ENCODE results near the gene HDAC7.
"Not testable (repeated sequence)": the region's sequence is repeated elsewhere in the genome, so short reads cannot be mapped to it uniquely, and the experiment has no call there.

Gene HDAC7

DNA sequence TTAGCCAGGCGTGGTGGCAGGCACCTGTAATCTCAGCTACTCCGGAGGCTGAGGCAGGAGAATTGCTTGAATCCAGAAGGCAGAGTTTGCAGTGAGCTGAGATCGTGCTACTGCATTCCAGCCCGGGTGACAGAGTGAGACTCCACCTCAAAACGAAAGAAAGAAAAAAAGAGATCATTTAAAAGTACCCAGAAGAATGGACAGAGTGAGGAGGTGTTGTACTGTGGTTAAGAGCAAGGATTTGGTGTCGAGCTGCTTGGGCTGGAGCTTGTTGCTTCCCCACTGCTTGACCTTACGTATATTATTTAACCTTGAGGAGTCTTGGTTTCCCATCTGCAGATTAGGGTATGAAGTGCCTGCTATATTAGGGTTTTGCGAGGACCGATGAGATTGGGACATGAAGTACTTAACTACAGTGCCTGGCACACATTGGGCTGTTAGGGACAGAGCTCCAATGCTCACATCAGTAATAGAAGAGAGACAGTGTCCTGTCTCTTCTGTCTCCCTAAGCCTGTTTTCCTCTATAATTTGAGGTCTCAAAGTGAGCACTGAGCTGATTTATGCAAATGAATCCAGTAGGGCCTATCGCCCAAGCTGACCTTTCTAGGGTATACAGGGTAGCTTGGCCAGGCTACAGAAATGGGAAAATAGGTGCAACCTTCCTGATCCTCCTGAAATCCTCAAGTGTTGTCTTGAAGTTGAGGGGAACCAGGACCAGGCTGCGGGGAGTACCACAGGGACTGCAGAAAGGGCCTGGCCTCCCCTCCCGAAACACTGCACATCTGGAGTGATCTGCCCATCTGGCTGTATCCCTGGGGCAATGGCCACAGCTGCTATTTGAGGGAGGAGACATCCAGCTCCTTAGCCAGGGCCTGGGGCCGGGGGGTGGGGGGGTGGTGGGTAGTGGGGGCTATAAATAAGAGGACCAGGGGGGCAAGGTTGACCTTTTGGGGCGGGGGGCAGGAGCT, 8.6 kb upstream of the HDAC7 start:
- no peak for FAIRE-seq

DNA sequence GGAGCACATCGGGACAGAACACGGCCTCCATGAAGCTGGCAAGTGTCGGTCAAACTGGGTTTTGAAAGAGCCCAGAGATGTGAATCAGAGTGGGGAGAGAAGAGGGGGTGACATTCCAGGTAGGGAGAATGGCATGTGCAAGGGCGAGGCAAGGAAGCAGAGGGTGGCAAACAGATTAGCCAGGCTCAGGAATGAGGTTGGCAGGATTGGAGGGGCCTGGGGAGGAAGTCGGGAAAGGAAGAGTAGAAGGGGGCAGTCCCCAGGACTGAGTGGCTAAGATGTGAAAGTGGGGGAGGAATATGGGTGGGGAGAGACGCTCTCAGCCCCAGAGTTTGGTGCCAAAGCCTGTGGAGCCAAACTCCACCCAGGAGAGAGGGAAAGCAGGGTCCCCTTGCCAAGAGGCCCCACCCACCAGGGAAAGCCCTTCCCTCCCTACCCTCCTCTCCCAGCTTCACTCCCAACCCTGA, 5.5 kb upstream of the HDAC7 start:
- no peak for FAIRE-seq

DNA sequence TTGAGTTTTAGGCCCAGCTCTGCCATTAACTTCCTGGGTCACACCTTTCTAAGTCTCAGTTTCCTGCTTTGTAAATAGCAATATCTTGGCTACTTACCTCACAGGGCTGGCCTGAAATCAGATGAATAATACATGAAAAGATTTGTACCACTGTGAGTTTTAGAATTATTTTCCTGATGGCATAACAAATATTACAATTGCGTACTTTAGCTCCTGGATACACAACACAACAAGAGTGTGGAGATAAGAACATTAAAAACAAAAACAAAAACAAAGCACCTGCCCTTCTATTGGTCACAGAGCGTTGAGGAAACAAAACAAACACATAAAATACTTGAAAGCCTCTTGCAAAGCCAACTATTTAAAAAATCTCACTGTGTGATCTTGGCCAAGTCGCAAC, 4.9 kb upstream of the HDAC7 start:
- FAIRE-seq, result no peak

DNA sequence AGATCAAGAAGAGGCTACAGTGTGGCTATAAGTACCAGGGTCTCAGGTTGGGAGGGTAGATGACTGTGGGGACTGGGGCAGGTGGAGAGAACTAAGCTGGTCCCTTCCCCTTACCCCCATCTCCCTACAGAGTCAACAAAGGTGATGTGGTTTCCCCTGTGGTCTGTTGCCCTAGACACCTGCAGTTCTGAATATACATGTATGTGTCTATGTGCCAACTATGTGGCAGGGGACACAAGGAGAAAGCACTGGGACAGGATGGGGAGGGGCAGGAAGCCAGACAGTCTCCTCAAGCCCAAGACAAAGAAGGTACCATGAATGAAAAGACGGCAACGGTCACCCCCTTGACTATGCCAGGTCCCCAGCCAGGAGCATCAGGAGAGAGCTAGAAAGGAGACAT, 4.5 kb upstream of the HDAC7 start:
- no peak for FAIRE-seq

DNA sequence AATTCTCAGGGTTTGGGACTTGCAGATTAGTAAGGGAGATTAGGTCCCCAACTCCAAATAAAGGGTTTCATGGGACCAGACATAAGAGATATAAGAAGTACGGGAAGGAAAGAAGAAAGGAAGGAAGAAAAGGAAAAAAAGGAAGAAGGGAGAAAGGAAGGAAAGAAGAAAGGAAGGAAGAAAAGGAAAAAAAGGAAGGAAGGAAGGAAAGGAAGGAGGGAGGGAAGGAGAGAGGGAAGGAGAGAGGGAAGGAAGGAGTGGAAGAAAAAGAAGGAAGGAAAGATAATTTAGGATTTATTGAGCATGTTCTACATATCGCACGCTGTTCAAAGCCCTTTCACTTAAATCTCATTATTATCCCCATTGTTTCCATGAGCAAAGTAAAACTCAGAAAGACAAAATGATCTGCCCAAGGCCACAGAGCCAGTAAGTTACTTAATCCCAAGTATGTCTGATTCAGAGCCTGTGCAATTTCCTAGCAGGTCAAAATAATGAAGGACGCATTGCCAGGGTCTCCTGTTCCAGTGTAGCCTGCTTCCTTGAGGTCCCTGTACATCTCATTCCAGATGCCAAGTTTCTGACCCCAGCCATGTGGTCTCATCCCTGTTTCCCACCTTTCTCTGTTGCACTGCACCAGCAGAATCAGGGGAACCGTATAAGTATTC, 3.9 kb upstream of the HDAC7 start:
- no peak for FAIRE-seq

DNA sequence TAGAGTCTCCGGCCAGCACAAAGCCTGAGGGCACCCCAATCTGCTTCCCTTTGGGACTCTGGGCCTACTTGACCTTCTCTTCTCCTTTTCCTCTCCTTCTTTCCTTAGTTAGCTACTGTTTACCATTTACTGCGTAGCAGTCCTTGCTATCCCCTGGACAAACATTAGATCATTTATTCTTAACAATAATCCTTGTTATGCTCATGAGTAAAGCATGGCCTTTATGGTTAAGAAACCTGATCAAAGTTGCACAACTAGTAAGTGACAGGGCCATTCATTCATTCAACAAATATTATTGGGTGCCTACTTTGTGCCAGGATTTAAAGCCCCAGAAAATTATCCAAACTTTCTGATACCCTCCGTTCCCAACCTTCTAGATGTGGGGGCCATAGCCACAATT, 3.2 kb upstream of the HDAC7 start:
- FAIRE-seq, result no peak

DNA sequence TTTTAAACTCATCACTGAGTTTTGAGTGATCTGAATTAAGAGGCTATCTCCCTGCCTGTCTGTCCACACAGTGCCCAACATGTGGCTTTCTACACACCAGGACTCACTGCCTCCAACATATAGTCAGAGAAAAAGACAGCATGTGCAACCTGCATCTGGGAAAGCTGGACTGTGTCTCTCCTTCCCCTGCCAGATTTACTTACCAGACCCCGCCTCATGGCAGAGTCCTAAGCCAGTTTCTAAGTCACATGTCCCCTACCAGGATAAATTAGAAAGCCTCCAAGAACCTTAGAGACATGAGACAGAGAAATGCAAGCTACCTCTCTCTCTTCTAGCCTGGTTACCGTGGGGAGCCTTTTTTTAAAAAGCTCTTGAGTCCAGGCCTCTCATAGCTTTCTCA, 2.7 kb upstream of the HDAC7 start:
- FAIRE-seq, result no peak

DNA sequence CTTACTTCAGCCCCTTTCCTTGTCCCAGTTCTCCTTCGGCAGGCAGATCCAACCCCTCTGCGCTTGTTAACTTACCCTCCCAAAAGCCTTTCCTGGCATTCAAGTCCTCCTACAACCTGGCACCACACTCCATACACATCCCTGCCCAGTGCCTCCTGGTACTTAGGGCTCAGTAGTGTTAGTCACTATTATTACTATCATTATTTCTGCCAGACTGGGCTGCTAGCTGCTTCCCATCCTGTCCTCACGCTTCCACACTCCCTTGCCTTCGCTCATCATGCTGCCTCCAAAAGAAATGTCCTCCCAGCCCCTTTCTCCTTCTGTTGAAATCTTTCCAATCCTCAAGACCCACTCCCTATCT, 1.6 kb upstream of the HDAC7 start:
- FAIRE-seq, result no peak

DNA sequence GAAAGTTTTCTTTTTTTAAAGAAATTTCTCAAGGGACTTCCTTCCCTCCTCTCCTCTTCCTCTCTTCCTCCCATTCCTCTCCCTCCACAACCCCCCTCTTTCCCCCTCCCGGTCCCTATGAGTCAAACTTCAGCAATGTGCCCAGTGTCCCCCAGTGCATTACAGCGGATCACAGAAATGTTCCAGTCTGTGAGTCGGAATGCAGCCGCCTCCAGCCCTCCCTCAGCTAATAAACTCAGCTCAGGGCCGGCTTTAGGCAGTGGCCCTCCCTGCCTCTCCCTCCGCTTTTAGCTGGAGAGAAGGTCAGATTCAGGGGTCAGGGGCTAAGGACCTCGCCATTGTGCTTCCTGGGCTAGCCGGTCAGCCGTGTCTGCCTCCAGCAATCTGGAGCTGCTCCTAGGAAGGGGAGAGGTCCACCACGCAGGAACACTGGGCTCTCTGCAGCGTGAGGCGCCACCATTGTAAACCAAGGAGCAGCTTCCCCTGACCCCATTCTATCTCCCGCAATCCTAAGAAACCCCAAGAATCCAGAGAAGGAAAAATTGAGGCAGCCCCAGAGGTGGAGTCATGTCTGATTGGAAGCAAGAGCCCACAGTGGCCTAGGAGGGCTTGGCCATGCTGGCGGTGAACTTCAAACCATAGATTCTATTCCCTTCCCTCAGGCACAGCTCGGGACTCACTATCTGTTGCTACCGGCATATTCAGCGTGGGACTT, 1.1 kb upstream of the HDAC7 start:
- FAIRE-seq, result no peak

DNA sequence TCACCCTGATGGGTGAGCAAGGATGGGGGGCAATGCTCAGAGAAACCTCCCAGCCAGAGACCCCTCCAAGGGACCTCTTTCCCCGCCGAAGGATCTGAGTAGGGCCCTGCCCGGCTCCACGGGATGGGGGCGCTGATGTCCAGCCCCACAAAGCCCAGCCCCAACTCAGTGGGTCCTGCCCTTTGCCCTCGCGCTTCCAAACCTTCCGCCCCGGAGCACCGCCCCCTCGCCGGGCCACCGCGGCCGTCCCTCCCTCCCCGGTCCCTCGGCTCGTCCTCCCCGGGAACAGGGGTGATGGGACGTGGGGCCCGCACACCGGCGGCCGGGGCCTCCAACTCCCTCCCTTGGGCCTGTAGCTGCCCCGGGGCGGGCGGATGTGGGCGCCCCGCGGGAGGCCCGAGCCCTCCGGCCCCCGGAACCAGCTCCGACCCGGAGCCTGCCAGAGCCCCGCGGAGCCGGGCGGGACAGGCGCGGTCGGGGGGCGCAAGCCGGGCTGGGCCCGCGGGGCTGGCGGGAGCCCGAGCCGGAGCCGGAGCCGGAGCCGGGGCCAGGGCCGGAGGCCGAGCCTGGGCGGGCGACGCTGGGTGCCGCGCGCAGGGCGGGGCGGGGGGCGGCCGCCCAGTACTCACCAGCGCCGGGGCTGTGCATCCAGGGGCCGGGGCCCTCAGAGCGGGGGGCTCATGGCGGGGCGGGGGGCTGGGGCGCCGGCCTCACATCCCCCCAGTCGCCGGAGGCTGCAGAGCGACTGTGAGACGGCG, 386 bp downstream of the HDAC7 start:
- FAIRE-seq, result no peak

DNA sequence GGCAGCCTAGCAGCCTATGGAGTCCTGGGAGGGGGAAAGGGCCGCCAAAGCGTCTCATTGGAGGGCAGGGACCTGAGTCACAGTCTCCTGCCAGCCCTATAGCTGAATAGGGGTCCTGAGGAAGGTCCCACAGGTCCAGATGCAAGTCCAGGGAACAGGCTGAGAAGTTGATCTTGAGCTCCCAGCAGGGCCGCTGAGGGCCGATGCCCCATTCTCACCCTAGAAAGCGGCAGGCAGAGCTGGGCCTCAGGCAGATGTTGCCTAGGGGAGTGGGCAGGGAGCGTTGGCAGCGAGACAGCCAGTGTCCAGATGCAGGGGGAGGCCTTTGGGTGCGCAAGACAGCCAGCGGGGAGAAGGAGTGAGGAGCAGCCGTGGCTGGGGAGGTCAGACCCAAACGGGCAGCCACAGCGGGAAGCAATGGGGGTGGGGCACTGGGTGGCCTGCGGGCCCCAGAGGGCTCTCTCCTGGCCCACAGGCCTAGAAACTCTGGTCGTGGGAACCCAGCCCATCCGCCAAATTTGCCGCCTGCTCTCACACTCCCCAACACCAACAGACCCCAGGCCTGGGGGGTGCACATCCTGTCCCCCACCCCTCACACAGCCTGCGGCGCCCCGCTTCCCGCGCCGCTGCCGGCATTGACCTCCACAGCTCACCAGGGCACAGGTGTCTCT, 1.1 kb downstream of the HDAC7 start:
- no peak for FAIRE-seq

DNA sequence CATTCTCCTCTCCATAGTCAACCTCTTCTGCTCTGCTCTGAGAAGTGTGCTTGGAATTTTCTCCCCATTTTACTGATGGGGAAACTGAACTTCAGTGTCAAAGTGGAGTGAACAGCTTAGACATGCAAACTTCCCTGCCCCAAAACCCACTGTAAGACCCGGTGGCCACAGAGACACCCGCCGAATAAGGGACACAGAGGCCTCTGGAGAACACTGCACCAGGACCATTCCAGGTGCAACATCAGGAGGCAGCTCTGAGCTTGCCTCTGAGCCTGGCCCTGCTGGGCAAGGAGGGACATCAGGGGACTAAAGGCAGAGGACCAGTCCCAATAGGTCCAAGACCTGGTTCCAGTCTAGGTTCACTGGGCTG, 1.7 kb downstream of the HDAC7 start:
- FAIRE-seq, result no peak

DNA sequence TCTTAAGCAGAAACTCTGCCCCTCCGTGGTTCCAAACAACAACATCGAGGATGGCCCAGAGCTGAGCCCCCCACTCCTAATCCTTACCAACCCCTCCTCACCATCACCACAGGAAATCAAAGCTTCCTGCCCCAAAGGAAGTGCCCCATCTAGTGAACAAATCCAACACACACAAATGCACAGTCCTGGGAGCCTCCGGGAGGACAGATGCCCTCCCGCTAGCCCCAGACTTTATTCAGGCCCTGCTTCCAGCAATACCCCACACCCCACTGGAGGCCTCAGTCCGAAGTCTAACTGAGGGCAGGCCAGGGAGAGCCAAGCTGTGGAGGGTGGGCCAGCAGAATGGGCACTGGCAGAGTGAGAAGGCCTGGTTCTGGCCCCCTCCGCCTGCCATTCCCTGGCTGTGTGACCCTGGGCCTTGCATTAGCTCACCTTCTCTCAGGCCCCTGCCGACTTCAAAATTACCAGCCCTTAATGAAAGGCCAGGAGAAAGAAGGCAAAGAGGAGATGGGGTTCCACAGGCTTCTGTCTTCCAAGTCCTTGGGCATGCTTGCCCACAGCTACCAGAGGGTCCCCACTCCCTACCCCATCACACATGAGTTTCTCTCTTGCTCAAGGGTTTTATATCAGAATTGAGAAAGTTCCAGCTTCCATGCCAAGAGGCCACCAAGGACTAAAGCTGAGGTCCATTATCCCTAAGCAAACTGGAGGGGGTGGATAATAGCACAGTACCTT, 2.3 kb downstream of the HDAC7 start:
- FAIRE-seq, result no peak

DNA sequence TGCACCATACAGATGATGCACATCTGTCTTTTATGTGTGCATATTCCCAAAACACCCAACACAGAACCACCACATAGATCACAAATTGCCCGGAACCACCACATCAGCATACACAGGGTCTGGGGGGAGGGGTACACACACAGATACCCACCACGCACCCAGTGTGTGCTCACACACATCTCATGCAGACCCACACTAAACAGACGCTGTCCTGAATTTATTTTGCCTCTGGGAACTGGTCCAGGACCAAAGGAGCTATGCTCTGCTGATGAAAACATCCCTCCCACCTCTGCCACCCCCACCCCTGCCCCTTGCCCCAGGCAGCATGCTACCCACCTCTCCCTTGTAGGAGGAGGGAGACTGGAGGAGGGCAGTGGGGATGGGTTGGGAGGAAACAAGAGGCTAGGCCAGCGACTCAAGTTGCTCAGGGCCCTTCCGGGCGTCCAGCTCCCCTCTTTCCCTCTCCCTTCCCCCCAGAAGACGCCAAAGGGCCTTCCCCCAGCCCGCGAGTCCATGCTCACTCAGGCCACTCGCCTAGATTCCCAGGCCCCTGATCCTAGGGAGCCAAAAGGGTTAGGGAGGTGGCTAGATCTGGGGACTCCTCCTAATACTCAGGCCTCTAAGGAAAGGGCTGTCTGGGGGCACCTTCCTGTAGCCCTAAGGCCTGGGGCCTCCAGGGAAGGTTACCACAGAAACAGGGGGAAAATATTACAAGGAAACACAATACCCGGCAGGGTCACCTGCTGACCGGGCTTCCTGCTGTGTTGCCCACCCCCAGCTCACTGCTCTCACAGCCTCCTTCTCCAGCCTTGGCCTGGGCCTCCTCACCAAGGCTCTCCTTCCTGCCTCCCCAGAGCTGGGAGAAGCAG, 3.1 kb downstream of the HDAC7 start:
- no peak for FAIRE-seq

DNA sequence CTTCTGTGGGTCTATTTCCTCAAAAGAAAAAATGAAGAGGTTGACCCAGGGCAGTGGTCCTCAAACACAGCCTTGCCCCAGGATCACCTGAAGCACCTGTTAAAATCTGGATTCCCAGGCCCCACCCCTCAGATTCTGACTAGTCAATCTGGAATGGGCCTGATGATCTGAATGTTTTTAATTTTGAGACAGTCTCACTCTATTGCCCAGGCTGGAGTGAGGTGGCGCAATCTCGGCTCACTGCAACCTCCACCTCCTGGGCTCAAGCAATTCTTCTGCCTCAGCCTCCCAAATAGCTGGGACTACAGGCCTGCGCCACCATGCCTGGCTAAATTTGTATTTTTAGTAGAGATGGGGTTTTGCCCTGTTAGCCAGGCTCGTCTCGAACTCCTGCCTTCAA, 4.3 kb downstream of the HDAC7 start:
- FAIRE-seq, result not testable (repeated sequence)

DNA sequence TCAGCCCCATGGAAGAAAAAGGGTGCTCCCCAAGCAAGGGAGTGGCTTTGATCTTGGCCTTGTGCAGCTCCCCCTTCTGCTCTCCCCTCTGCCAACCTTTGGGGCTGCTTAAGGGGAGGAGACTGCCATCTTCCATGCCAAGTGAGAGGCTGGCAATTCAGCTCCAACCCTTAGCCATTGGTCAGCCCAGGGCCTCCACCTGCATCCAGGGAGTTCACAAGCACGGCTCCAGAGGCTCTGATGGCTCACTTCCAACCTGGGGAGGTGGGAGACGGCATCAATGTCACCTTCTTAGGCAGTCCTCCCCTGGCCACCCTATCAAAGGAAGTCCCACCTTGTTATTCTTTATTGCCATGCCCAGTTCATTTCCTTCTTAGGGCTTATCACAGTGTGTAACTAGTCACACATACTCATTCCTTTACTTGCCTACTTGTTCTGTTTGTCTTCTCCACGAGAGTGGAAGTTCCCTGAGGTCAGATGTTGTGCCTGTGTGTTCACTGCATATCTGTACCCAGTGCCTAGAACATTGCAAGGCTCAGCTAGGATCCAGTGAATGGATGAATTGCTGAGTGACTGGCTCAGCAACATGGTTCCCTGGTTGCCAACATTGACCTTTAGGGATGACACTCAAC, 5.0 kb downstream of the HDAC7 start:
- FAIRE-seq, result no peak

DNA sequence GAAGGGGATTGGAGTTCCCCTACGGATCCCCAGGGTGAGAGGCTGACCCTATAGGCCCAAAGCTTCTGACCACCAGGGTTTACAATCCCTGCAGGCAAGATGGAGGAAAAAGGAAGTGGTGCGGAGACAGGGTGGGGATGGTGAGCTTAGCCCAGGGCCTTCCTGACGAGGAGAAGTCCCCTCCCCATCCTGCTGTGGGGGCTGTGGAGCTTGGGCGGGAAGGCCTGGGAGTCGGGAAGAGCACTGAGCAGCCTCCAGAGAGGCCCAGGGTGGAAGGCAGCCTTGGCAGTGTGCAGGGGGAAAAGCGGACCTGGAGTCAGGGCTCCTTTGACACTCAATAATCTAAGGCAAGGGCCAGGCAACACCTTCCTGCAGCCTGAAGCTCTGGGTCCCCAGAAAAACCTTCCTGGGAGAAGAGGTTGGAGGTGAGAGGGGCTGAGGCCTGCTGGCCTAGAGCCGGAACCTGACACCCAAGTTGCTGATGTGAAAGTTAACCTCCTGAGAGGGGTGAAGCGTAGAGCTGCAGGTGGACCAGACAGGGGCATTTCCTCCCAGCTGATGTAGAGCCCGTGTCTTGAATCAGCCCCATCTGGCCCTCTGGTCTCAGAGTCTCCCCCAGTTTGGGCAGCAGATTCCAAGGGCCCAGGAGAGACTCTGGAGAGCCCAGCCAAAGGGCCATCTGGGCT, 6.0 kb downstream of the HDAC7 start:
- FAIRE-seq, result no peak

DNA sequence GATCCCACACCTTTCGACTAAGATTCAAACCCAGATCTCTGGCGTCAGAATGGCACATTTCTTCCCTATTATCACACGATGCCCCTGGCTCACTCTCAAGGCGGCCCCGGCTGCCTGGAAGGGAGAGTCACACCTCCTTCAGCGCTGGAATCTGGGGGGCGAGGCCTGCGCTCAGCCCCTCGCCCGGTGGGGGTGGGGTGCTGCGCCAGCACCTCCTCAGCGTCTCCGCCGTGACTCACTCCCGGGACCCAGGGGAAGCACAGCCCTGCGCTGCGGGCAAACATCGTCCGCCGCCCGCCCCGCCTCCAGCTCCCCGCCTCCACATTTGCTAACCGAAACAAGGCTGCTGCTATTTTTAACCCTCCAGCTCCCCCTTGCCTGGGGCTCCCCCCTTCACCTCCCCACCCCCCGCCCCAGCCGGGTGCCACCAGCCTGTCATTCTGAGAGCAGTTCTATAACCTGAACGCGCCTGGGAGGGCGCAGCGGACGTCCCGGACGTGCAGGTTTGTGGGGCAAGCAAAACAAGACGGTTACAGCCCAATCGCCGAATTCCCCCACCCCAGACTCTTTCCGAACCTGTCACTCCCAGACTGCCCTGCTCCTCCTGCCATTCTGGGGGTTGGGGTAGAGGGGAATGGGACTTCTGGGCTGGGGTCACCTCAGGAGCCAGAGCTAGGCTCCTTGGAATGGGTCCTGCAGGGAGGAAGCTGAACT, 6.7 kb downstream of the HDAC7 start:
- FAIRE-seq, result no peak
